GM21737 (cell line): ENCODE data around the gene IFNL2.
"Not testable (repeated sequence)": the region's sequence is repeated elsewhere in the genome, so short reads cannot be mapped to it uniquely, and the experiment has no call there.

Experiments
- ATAC-seq: cut with Tn5 transposase; IDR thresholded peaks from one replicate; pipeline ENCODE4 v1.9.1; 2021; ENCODE audit warnings: mild to moderate bottlenecking, moderate library complexity; ENCODE audit not compliant: unreplicated experiment

Gene IFNL2

GRCh38 chr19:39268085-39268484 is at the start of gene IFNL2:
TSS of gene IFNL2 (plus strand) at chr19:39268396. CDS start at chr19:39268569, 173 bp downstream.
- not testable (repeated sequence) for ATAC-seq

- not testable (repeated sequence) for ATAC-seq
Measured at GRCh38 chr19:39219108-39219507, 49.1 kb upstream of the IFNL2 start.

- ATAC-seq = no peak
Measured at GRCh38 chr19:39223703-39224279, 44.4 kb upstream of the IFNL2 start.

- no peak for ATAC-seq
Measured at GRCh38 chr19:39224910-39225309, 43.3 kb upstream of the IFNL2 start.

GRCh38 chr19:39230096-39230764 is 38.0 kb upstream of the IFNL2 start:
- ATAC-seq = no peak

- ATAC-seq = no peak
Measured at GRCh38 chr19:39232708-39233107, 35.5 kb upstream of the IFNL2 start.

- ATAC-seq = no peak
Measured at GRCh38 chr19:39236527-39236926, 31.7 kb upstream of the IFNL2 start.

GRCh38 chr19:39237200-39238184 is 30.7 kb upstream of the IFNL2 start:
- no peak for ATAC-seq

GRCh38 chr19:39238209-39238608 is 30.0 kb upstream of the IFNL2 start:
- no peak for ATAC-seq

- ATAC-seq = no peak
Measured at GRCh38 chr19:39238944-39239343, 29.3 kb upstream of the IFNL2 start.

GRCh38 chr19:39240421-39240820 is 27.8 kb upstream of the IFNL2 start:
- no peak for ATAC-seq

- ATAC-seq = not testable (repeated sequence)
Measured at GRCh38 chr19:39243741-39244140, 24.5 kb upstream of the IFNL2 start.

- ATAC-seq = not testable (repeated sequence)
Measured at GRCh38 chr19:39244410-39245100, 23.6 kb upstream of the IFNL2 start, which contains the start of gene IFNL3. TSS of gene IFNL3 (minus strand) at chr19:39245006. CDS start at chr19:39244967, 39 bp downstream.

- ATAC-seq = not testable (repeated sequence)
Measured at GRCh38 chr19:39245166-39245565, 23.0 kb upstream of the IFNL2 start.

GRCh38 chr19:39246951-39247669 is 21.1 kb upstream of the IFNL2 start:
- no peak for ATAC-seq

GRCh38 chr19:39247701-39248664 is 20.2 kb upstream of the IFNL2 start:
- no peak for ATAC-seq

GRCh38 chr19:39248806-39249205 is 19.4 kb upstream of the IFNL2 start, which contains the start of gene IFNL4:
TSS of gene IFNL4 (minus strand) at chr19:39248856.
- no peak for ATAC-seq

- no peak for ATAC-seq
Measured at GRCh38 chr19:39251081-39251480, 17.1 kb upstream of the IFNL2 start.

- no peak for ATAC-seq
Measured at GRCh38 chr19:39251846-39252245, 16.4 kb upstream of the IFNL2 start.
